Nephron progenitor cell (in vitro differentiated cells): Measurements from ENCODE around the gene SRGAP3.

Experiments
- DNase-seq: peaks from one replicate; pipeline ENCODE4 v3.0.0; 2021
- H3K27ac Mint-ChIP-seq: 2 replicates; pipeline ENCODE4 v1.8.0; 2021; ENCODE audit warnings: mild to moderate bottlenecking, moderate library complexity, mixed read lengths
- H3K27me3 Mint-ChIP-seq: 2 replicates; pipeline ENCODE4 v1.8.0; 2021; ENCODE audit warnings: mild to moderate bottlenecking, low read depth, mixed read lengths; ENCODE audit not compliant: poor library complexity
- H3K36me3 Mint-ChIP-seq: 2 replicates; pipeline ENCODE4 v1.8.0; 2021; ENCODE audit warnings: low read depth, mixed read lengths
- H3K4me1 Mint-ChIP-seq: 2 replicates; pipeline ENCODE4 v1.8.0; 2021; ENCODE audit warnings: mixed read lengths
- H3K4me3 Mint-ChIP-seq: 2 replicates; pipeline ENCODE4 v1.8.0; 2021; ENCODE audit warnings: mild to moderate bottlenecking, moderate library complexity, mixed read lengths
- H3K9me3 Mint-ChIP-seq: 2 replicates; pipeline ENCODE4 v1.8.0; 2021; ENCODE audit warnings: mild to moderate bottlenecking, moderate library complexity, mixed read lengths
- CTCF ChIP-seq: fragments of 200-600 bp; sonication (generic); IDR thresholded peaks from 2 replicates; pipeline ENCODE4 v1.5.0; 2021; ENCODE audit warnings: antibody characterized with exemption

SRGAP3 gene

GRCh38 chr3:9107738-9108137, 141.7 kb downstream of the SRGAP3 start:
- Mint-ChIP-seq H3K36me3 (peaks cover 70% of the 10 kb centered on the region), H3K4me3 (no peak overlapping the region), H3K27me3 (no peaks in the 10 kb centered on the region), H3K4me1 (peaks cover 62% of the 10 kb centered on the region), H3K9me3 (peaks cover 11% of the 10 kb centered on the region), H3K27ac (no peak overlapping the region)
- no peak for TF ChIP-seq CTCF
- DNase-seq: no peak

GRCh38 chr3:9105421-9105820, 144.0 kb downstream of the SRGAP3 start:
- no peak overlapping the region for H3K4me3 Mint-ChIP-seq
- peak overlapping the region; percentile 32 for H3K27ac Mint-ChIP-seq
- H3K4me1 Mint-ChIP-seq: peaks cover 71% of the 10 kb centered on the region
- no peak for DNase-seq
- H3K27me3 Mint-ChIP-seq: no peaks in the 10 kb centered on the region
- H3K36me3 Mint-ChIP-seq: peaks cover 57% of the 10 kb centered on the region
- H3K9me3 Mint-ChIP-seq: peaks cover 6% of the 10 kb centered on the region
- no peak for TF ChIP-seq CTCF

GRCh38 chr3:9104121-9104520, 145.3 kb downstream of the SRGAP3 start:
- no peak for TF ChIP-seq CTCF
- peaks cover 70% of the 10 kb centered on the region for H3K4me1 Mint-ChIP-seq
- H3K4me3 Mint-ChIP-seq: no peak overlapping the region
- H3K27me3 Mint-ChIP-seq: no peaks in the 10 kb centered on the region
- DNase-seq: no peak
- H3K27ac Mint-ChIP-seq: no peak overlapping the region
- peaks cover 62% of the 10 kb centered on the region for H3K36me3 Mint-ChIP-seq
- peaks cover 6% of the 10 kb centered on the region for H3K9me3 Mint-ChIP-seq

- peaks cover 6% of the 10 kb centered on the region for H3K9me3 Mint-ChIP-seq
- peak; percentile 48 for DNase-seq
- H3K27ac Mint-ChIP-seq: peak overlapping the region; percentile 95
- H3K4me1 Mint-ChIP-seq: peaks cover 72% of the 10 kb centered on the region
- no peak for TF ChIP-seq CTCF
- peaks cover 2% of the 10 kb centered on the region for H3K27me3 Mint-ChIP-seq
- peak overlapping the region; percentile 7 for H3K4me3 Mint-ChIP-seq
- H3K36me3 Mint-ChIP-seq: peaks cover 53% of the 10 kb centered on the region
Measured at GRCh38 chr3:9102240-9102981, 147.0 kb downstream of the SRGAP3 start.

- Mint-ChIP-seq H3K27ac (no peak overlapping the region), H3K4me1 (peaks cover 70% of the 10 kb centered on the region), H3K9me3 (peaks cover 6% of the 10 kb centered on the region), H3K36me3 (peaks cover 42% of the 10 kb centered on the region), H3K27me3 (peaks cover 2% of the 10 kb centered on the region), H3K4me3 (no peak overlapping the region)
- DNase-seq: no peak
- TF ChIP-seq CTCF: no peak
Measured at GRCh38 chr3:9101286-9101685, 148.2 kb downstream of the SRGAP3 start.

- Mint-ChIP-seq H3K4me1 (peaks cover 68% of the 10 kb centered on the region), H3K4me3 (no peak overlapping the region), H3K27me3 (peaks cover 2% of the 10 kb centered on the region), H3K27ac (peak overlapping the region; percentile 83), H3K36me3 (peaks cover 39% of the 10 kb centered on the region), H3K9me3 (peaks cover 6% of the 10 kb centered on the region)
- TF ChIP-seq CTCF: no peak
- DNase-seq: no peak
Measured at GRCh38 chr3:9100513-9100894, 148.9 kb downstream of the SRGAP3 start.
